NCI-H748 (cell line): ENCODE results near the gene PDE8B.
"Not testable (repeated sequence)": the region's sequence is repeated elsewhere in the genome, so short reads cannot be mapped to it uniquely, and the experiment has no call there.

Source experiments
- DNase-seq: peaks from one replicate; lab custom pipeline; 2025; ENCODE audit not compliant: unreplicated experiment; lab: John Stamatoyannopoulos, UW

Gene PDE8B

DNA sequence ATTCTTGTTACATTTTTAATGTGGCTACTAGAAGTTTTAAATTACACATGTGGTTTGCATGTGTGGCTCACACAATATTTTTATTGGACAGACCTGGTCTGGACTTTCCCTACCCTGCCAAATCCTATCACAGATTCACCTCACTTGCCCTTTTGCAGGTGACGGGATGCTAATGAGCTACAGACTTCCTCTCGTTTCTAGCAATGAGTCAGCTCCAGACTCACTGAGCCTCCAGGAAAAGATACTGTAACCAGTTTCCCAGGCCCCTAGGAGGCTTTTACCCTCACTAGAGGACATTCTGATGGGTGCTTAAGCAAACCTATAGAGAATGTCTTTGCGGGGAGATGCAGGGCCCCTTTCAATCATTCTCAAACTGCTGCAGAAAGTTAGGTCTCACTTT lies 146.3 kb downstream of the PDE8B start:
- DNase-seq: no peak

DNA sequence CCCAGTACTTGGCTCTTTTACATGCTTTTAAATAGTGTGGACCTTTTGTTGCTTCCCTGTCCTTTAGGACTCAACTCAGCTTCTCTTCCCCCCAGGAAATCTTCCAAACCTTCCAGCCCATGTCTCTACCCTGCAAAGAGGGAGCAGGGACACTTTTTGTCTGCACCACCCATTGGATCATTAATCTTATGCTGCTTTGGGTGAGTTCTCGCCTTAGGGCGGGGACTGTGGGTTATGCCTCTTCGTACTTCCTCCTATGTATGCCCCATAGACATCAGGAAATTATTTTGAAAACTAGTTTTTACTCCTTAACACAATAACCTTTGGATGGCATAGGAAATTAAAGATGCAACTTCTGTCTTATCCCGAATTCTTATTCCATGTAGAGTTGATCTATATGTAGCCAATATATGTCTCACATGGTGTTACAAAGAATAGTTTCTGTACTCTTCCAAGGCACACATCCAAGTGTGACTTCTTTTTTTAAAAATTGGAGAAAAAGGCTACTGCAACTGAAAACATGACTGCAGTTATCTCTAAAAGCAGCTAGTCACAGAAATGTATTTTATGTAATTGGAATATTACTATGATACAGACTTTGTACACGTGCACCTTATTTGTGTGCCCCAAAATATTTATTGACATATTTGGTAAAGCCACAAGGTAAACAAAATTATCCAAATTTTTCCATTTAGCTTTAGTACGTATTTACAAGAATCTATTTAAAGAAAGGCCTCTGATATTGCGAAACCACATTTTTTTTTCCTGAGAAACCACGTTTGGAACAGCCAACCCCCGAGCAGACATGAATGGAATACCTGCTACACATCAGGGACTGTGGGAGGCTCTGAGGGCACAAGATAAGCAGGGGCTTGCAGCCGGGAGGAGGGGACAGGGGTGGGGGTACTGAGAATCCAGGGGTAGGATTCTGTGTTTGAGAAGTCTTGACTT lies 148.1 kb downstream of the PDE8B start:
- no peak for DNase-seq

DNA sequence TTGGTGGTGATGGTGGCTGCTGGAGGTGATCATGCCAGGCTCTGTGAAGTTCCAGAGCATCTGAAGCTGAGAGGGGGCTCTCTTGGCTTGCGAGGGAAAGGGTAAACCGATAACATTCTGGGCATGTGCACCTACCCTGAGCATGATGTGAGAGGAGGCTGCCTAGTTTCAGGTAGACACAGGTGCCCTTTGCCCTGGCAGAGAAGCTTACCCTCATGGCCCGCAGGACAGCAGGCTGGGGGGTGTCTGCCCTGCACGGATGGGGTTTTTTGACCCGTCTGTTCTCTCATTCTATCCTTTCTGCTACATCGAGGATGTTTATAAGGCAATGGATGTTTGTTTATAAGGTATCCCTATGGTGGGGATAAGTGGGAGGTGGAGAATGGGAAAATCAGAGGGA lies 148.8 kb downstream of the PDE8B start:
- no peak for DNase-seq

DNA sequence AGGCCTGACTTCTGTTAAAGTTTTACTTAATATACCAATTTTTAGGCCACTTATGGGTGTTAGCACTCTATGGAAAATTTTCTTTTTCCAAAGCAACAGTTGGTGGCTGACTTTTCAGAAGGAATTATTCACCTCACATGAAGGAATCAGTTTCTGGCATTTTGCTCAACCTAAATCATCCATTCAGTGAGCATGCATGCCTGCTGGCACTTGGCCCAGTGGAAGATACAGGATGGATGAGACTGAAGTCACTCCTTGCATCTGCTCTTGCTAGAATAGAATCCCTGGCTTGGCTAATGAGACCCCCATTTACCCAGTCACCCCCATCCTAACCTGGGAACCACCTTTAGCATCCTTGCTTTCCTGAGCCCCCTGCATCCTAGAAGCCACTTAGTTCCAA lies 149.9 kb downstream of the PDE8B start:
- no peak for DNase-seq

DNA sequence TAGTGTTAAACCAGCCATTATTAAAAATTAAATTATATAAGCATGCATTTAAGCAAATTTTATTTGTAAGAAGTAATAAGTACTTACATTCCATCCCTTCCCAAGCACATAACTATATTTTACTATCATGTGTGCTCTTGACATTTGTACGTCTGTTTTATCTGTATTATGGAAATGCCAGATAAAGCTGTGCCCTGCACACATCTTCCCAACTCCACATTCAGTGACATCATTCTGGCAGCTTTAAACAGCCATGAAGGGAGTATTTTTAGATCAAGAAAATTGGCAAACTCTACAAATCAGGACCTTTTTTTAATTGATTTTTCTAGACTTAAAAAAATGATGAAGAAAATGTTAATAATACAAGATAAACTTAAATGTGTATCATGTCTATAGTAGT lies 150.5 kb downstream of the PDE8B start:
- DNase-seq: no peak

DNA sequence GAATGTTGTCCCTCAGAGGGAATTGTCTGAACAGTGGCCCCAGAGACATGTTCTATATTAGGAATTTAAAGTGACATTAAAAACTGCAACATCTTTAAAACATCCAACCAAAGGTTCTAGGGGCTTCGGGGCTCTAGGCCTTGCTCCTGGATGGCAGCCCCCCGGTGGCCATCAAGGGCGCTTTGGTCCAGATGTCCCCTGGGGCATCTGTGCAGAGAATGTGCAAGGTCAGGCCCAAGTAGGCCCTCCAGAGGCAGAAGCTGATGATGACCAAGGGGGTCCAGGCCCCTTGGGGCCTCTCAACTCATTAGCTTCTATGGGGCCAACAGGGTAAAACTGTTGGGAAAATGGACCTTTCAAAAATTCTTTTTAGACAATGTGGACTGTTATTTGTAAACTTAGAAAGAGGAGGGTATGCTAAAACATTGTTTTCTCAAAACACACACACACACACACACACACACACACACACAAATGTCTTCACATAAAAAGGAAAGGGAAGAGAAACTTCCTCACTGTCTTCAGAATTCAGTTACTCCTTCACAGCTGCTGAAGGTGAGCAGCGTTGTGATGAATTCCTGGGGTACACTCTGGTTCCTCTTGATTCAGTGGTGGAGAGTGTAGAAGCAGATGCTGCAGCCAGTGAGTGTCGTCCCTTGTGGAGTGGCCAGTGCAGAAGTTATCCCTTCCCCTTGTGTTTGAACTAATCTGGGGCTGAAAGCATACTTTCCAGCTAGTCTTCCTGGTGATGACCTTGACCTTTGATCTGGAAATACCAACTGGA lies 156.4 kb downstream of the PDE8B start:
- DNase-seq: no peak

DNA sequence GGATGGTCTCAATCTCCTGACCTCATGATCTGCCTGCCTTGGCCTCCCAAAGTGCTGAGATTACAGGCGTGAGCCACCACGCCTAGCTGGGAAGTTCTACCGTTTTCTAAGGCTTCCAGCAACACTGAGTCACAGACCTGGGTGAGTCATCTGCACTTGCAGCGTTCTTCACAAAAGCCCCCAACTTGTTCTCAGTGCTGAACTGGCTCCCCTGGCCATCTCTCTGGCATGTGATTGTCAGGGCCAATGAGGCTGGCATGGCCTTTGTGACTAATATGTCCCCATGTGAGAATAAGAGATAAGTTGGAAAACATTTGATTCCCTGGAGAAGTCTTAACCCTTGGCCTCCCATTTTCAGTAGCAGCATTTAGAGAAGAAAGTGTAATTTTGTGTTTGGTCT lies 157.3 kb downstream of the PDE8B start:
- DNase-seq: no peak

DNA sequence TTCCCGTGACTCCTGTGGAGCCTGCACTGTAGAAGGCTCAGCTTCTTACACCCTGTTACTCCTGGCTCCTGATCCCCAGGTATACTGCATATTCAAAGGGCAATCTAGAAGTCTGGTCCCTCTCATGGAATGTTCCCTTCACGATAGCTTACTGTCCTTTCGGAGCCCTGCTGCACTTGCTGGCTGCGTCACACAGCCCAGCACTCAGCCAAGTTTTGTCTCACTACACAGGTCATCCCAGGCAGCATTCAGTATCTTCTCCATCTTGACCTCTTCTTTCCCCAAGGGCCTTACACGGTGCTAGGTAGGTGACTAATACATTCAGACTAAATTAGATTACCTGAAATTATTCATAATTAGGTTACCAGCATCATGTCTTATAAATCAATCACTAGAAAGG lies 157.9 kb downstream of the PDE8B start:
- DNase-seq: no peak

DNA sequence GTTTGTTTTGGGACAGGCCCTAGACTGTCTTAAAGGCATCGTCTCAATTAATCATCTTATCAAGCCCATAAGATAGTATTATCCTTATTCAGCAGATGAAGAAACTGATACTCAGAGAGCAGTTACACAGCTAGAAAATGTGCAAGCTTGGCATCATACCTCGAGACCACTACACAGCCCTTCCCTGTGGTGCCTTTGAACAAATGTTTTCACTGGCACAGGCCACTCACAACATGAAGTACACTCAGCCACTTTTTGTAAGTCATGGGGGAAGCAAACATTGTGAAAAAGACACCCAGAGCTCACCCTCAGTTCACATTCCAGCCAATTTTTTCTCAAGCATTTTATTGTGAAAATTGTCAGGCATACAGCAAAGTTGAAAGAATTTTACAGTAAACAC lies 159.1 kb downstream of the PDE8B start:
- DNase-seq: no peak

DNA sequence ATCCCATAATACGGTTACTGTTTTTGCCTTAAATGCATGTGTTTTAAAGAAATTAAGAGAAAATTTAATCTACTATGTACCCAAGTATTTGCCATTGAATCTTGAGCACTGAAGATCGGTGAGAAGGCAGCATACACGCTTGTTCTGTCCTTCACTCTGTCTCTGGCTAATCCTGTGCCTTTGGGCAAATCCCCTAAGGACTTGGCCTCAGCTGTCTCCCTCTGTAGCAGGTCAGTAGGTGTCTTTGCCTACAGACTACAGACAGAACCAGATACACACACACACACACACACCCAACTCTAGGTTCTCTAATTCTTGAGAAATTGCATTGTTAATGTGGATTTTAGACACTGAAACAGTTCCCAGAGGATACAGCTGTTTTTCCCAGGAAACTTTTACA lies 164.2 kb downstream of the PDE8B start:
- no peak for DNase-seq

DNA sequence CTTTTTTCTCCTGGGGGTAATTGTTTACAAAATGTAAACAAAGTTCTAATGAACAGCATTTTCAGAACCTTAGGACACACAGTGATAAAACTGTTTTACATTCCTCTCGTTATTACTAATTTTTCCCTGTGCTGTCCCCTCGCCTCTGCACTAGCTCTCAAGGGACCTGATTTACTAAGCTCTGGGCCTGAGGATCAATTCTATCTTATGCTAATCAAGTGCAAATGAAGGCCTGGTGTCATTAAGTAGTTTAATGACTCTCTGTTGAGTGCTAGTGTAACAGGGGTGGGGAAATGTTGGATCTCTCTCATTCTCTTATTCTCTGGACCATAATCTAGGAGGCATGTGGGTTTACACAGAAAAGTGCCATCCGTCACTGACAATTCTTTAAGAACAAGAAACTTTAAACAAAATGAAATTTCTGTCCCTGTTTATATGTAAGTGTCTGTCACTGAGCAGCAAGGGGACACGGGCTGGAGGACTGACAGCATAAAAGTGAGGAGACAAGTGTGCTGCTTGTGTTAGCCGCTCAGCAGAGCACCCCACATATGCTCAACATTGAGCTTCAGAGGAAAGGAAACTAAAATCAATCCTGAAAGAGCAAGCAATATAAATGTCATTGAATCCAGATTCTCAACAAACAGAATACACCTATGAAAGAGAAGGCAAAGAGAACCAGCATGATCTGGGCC lies 166.3 kb downstream of the PDE8B start:
- no peak for DNase-seq

DNA sequence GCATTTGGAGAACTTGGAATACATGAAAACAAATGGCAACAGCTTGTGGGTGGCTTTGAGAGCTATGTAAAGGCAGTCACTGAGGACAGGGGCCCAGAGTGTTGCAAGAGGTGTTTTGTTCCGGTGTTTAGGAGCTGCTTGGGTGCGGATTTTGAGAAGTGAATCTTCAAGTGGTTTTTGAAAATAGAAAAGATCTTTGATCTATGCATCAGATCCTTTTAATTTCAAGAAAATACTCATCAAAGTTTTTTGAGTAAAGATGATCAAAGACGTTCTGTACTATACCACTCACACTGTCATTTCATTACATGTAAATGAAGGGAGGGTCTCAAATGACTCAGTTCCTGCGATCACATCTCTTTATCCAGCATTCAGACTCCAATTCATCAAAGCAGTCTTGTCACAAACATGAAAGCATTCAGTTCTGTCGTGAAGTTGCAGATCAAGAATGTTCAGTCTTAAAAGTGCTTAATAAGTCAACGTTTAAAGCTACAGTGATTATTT lies 169.1 kb downstream of the PDE8B start:
- DNase-seq: no peak

DNA sequence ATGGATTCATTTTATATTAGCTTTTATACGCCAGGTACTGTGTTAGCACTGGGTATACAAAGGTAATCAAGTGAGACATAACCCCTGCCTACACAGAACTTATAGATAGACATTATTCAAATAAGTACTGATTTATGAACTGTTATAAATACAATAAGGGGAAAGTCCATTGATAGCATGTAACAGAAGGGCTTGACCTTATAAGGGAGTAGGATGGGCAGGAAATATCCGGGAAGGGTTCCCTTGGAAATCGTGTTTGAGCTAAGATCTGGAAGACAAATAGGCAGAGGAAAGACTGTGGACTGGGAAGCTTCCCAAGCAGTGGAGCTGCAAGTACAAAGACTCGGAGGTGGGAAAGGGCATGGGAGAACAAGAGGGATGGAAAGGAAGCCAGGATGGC lies 170.2 kb downstream of the PDE8B start:
- no peak for DNase-seq

DNA sequence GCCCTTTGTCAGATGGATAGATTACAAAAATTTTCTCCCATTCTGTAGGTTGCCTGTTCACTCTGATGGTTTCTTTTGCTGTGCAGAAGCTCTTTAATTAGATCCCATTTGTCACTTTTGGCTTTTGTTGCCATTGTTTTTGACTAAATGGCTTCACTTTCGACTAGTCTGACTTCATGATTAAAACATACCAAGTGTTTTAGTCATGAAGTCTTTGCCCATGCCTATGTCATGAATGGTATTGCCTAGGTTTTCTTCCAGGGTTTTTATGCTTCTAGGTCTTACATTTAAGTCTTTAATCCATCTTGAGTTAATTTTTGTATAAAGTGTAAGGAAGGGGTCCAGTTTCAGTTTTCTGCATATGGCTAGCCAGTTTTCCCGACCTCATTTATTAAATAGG lies 172.9 kb downstream of the PDE8B start:
- DNase-seq: not testable (repeated sequence)

DNA sequence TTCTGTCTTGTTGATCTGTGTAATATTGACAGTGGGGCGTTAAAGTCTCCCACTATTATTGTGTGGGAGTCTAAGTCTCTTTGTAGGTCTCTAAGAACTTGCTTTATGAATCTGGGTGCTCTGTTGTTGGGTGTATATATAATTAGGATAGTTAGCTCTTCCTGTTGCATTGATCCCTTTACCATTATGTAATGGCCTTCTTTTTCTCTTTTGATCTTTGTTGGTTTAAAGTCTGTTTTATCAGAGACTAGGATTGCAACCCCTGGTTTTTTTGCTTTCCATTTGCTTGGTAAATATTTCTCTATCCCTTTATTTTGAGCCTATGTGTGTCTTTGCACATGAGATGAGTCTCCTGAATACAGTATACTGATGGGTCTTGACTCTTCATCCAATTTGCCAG lies 175.9 kb downstream of the PDE8B start:
- DNase-seq: not testable (repeated sequence)

DNA sequence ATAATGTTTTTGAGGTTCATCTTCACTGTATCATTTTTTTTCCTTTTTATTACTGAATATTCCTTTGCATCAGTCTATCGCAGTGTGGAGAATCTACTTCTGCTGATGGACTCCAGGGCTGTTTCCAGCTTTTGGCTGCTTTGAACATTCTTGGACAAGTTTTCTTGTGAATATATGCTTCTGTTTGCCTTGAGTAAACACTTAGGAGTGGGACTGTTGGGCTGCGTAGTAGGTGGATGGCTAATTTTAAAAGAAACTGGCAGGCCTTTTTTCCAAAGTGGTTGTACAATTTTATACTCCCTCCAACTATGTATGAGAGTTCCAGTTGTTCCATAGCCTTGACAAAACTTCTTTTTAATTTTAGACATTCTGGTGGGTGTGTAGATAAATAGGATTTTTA lies 179.3 kb downstream of the PDE8B start:
- DNase-seq: no peak

DNA sequence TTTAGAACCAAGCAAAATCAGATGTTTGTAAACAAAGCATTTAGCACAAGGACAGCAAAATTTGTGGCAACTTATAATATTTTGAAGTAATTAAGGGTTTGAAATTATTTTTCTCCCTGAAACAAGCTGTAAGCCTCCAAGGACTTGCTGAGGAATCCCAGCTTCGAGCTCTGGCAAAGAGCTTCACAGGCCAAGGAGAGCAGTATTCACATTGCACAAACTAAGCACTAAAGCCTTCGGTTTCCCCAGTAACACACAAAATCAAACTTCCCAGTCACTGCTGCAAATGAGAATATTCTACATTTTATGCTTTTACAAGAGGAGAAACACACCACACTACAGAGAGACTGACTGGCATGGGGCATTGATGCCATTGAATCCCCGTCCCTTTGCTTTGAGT lies 179.7 kb downstream of the PDE8B start:
- DNase-seq: no peak

DNA sequence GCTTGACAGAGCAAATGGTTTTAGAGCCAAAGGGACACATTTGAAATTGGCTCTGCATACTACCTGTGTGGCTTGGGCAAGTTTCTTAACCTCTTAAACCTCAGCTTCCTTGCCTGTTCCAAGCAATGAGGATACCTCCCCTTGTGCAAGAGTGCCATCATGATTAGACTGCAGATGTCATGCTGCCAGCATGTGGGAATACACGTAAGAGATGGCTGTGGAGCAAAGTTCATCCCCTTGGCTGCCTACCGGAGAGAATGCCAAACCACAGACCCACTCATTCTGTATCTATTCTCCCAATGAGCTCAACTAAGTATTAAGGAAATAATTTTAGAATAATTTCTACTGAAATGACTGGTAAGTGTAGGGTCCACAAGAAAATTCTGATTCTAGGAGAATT lies 180.3 kb downstream of the PDE8B start:
- no peak for DNase-seq

DNA sequence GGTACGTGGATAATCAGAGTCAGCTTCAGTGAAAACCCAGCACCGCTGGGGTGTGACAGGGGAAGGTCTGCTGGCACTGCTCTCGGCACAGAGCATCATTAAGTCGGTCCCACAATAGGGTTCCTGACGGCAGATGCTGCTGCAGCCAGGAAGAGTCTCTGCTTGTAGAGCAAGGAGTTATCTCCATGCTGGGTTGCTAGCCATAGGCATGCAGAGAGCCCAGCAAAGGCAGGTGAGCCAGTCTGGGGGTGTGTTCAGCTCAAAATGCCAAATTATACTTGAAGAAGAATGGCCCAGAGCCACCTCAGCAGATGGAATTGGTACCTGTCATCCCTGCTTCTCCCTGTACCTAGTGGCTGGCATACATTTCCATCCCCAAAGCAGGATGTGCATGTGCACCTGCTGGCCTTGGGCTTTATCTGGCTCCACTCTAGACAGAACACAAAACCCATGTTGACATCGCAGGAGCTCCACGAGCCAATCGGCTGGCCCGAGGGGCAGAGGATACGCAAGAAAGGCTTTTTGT lies 180.8 kb downstream of the PDE8B start:
- no peak for DNase-seq

DNA sequence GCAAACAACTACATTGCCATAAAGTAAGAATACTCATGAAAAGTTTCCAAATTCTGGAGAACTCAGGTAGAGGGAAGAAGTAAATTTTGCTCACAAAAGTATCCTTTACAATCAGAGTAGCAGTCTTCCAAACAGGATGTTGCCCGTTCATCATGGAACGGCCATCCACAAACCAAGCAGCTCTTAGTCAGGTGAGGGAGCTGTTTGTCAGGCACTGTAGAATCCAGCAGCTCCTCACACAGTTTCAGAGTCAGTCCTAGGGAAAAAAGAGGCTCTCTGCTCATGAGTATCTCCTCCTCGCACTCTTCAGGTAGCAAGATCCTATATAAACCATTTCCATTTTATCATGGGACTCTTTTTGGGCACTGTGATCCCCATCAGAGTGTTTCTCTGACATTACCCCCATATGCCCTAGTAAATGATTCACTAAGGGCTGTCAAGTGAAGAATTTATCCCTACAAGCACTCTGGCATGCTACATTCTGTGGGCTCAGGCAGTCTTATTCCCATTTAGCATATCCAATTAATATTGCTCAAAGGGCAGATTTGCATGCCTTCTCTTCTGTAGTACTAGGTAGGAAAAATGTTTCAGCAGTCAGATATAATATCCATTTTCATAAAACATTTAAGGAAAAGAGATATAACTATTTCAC lies 183.7 kb downstream of the PDE8B start:
- DNase-seq: peak; percentile 10

DNA sequence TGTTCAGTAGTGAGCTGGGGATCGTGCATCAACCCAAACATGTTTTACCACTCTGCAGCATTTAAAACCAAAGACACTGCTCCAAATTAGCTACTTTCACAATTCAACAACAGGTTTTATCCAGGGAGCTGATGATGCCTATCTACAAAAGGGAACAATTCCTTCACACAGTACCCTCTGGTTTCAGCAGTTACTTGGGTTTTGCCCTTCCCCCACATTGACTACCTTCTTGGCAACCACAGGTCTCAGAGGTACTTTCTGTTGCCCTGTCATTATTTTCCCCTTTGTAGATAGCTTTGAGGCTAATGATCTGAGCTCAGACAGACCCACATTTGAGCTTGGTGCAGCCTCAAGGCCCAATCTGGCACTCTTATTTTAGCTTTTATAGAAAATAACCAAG lies 185.5 kb downstream of the PDE8B start:
- no peak for DNase-seq
